ENCODE results near the gene GRIA1. TPM values are rescaled to one million over a fixed set of nuclear protein-coding genes. Genes with fewer than 3 reads are reported as not detected.

Gene GRIA1
- total RNA-seq, 1 donor from 2014 or later: 0.55 TPM

DNA sequence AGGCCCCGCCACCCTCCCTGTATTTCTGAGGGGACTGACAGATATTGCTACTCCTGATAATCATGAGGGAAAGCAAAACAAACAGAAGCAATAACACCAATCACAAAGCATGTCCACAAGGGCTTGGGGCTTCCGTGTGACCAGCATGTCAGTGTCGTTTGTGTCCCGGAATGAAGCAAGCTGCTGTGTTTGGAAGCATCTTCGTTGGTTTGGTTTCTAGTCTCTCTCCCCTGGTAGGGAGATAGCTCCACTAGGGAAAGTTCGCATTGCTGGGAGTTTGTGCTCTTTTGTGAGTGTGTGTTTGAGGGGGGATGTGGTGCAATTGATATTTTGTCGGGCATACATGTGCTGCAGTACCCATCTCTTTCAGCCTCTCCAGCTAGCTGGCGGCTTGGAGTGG, 1.4 kb downstream of the GRIA1 start:
- H3K36me3 Mint-ChIP-seq (ENCODE audit: low read depth): no peaks in the 10 kb centered on the region
- TF ChIP-seq, protein P1, sequence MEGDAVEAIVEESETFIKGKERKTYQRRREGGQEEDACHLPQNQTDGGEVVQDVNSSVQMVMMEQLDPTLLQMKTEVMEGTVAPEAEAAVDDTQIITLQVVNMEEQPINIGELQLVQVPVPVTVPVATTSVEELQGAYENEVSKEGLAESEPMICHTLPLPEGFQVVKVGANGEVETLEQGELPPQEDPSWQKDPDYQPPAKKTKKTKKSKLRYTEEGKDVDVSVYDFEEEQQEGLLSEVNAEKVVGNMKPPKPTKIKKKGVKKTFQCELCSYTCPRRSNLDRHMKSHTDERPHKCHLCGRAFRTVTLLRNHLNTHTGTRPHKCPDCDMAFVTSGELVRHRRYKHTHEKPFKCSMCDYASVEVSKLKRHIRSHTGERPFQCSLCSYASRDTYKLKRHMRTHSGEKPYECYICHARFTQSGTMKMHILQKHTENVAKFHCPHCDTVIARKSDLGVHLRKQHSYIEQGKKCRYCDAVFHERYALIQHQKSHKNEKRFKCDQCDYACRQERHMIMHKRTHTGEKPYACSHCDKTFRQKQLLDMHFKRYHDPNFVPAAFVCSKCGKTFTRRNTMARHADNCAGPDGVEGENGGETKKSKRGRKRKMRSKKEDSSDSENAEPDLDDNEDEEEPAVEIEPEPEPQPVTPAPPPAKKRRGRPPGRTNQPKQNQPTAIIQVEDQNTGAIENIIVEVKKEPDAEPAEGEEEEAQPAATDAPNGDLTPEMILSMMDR (IDR thresholded peaks at IDR 0.05): no peak
- no peak overlapping the region for H3K27ac Mint-ChIP-seq (ENCODE audit: unreplicated experiment)
- peaks cover 23% of the 10 kb centered on the region for H3K4me1 Mint-ChIP-seq (ENCODE audit: low read depth)
- H3K27me3 Mint-ChIP-seq (ENCODE audit: low read depth): peaks cover 21% of the 10 kb centered on the region
- no peak for DNase-seq (ENCODE audit: low spot score)
- no peaks in the 10 kb centered on the region for H3K9me3 Mint-ChIP-seq (ENCODE audit: low read depth)
- H3K4me3 Mint-ChIP-seq (ENCODE audit: unreplicated experiment): no peak overlapping the region

DNA sequence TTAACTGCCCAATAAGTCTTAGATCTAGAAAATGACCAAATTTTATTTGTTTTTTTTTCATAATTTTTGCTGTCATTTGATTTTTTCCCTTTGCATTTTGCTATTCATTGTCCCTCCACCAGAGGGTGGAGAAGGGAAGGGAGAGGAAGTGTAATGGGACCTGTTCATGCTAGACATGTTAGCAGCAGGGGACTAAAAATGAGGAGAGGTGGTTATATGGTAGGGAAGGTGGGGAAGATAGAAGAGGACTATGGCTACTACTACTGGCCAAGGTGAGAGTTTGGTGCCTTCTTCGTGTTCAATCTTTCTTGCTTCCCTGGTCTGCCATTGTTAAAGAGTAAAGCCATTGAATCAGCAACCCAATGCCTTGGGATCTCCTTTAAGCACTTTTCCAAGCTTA, 6.4 kb downstream of the GRIA1 start:
- no peak for DNase-seq (ENCODE audit: low spot score)
- Mint-ChIP-seq H3K27me3 (ENCODE audit: low read depth) (no peaks in the 10 kb centered on the region), H3K36me3 (ENCODE audit: low read depth) (no peaks in the 10 kb centered on the region), H3K27ac (ENCODE audit: unreplicated experiment) (no peak overlapping the region), H3K9me3 (ENCODE audit: low read depth) (no peaks in the 10 kb centered on the region), H3K4me3 (ENCODE audit: unreplicated experiment) (no peak overlapping the region), H3K4me1 (ENCODE audit: low read depth) (peaks cover 12% of the 10 kb centered on the region)
- TF ChIP-seq, protein P1 (IDR thresholded peaks at IDR 0.05): peak; percentile 92

DNA sequence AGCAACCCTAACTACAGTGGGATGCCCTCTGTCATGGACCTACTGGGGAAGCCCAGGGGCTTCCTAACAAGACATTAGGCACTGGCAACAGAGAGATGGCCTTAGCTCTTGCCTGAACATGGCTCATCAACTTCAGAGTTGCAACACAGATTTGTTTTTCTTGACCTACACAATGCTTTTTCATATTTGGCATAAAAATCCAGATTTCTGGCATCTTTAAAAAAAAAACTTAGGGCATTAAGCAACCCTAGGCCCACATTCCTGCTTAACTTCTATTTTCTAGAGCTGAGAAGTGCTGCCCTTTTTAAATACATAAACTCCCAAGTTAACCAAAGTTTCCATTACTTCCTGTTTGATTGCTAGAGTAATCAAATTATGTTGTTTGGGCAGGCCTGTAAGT, 8.0 kb downstream of the GRIA1 start:
- H3K36me3 Mint-ChIP-seq (ENCODE audit: low read depth): no peaks in the 10 kb centered on the region
- H3K4me1 Mint-ChIP-seq (ENCODE audit: low read depth): peaks cover 12% of the 10 kb centered on the region
- H3K9me3 Mint-ChIP-seq (ENCODE audit: low read depth): no peaks in the 10 kb centered on the region
- H3K27ac Mint-ChIP-seq (ENCODE audit: unreplicated experiment): no peak overlapping the region
- no peaks in the 10 kb centered on the region for H3K27me3 Mint-ChIP-seq (ENCODE audit: low read depth)
- no peak overlapping the region for H3K4me3 Mint-ChIP-seq (ENCODE audit: unreplicated experiment)
- DNase-seq (ENCODE audit: low spot score): no peak
- TF ChIP-seq, protein P1 (IDR thresholded peaks at IDR 0.05): no peak

DNA sequence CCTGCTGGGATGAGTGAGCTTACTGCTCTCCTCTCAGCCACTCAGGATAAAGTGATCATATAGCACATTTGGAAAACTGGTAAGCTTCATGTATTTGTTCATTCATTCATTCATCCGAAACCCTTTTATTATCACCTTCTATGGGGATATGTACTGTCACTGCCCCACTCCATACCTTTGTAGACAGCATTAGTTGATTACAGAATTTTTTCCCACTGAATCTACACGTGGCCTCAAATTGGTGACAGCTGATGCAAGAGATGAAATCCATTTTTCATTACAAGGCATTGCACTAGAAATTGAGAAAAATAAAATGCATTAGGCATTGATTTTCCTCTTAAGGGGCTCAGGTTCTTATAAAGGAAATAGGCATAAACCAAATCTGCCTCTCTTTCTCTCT, 9.7 kb downstream of the GRIA1 start:
- H3K36me3 Mint-ChIP-seq (ENCODE audit: low read depth): no peaks in the 10 kb centered on the region
- no peaks in the 10 kb centered on the region for H3K27me3 Mint-ChIP-seq (ENCODE audit: low read depth)
- no peaks in the 10 kb centered on the region for H3K9me3 Mint-ChIP-seq (ENCODE audit: low read depth)
- DNase-seq (ENCODE audit: low spot score): no peak
- H3K4me3 Mint-ChIP-seq (ENCODE audit: unreplicated experiment): no peak overlapping the region
- no peak overlapping the region for H3K27ac Mint-ChIP-seq (ENCODE audit: unreplicated experiment)
- TF ChIP-seq, protein P1 (IDR thresholded peaks at IDR 0.05): no peak
- H3K4me1 Mint-ChIP-seq (ENCODE audit: low read depth): peaks cover 12% of the 10 kb centered on the region

DNA sequence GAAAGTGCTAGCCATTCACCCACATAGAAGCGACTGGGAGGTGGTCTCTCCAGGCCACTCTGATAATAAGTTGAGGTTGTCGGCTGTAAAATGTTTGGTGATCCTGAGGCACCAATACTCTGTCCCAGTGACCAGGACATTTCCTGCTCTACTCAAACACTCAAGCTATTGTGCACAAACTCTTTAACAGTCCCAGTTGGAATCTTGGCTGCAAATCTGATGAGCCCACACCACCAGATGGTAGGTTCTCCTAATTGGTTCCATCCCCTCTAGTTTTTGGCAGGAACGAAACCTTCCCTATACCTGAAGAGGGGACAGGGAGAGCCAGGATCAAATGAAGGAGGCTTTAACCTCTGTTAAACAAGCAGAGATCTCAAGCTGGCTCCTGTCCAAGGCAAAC, 14.3 kb downstream of the GRIA1 start:
- DNase-seq (ENCODE audit: low spot score): no peak
- peaks cover 10% of the 10 kb centered on the region for H3K4me1 Mint-ChIP-seq (ENCODE audit: low read depth)
- H3K36me3 Mint-ChIP-seq (ENCODE audit: low read depth): peaks cover 2% of the 10 kb centered on the region
- no peak overlapping the region for H3K4me3 Mint-ChIP-seq (ENCODE audit: unreplicated experiment)
- TF ChIP-seq, protein P1 (IDR thresholded peaks at IDR 0.05): no peak
- H3K9me3 Mint-ChIP-seq (ENCODE audit: low read depth): peaks cover 8% of the 10 kb centered on the region
- H3K27me3 Mint-ChIP-seq (ENCODE audit: low read depth): no peaks in the 10 kb centered on the region
- no peak overlapping the region for H3K27ac Mint-ChIP-seq (ENCODE audit: unreplicated experiment)

All from chondrocyte (in vitro differentiated cells).